ENCODE measurements around the gene PNPLA1.

DNA sequence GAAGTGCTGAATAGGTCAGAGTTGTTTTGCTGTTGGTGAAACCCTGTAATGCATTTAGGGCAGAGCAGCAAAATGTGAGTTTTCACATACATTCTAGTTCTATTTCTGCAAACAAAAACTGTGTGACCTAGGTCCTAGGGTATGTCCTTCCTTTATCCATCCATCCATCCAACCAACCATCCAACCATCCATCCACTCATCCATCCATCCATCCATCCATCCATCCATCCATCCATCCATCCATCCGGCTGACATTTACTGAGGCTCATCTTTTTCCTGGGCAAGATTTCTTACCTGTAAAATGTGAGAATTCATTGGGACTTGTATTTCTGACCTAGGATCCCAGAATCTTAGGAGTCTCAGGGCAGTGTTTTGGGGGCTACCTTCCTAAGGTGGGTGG, 14.5 kb downstream of the PNPLA1 start:
- no peak for TF ChIP-seq BHLHE40 (IDR thresholded peaks at IDR 0.05; ENCODE audit: borderline replicate concordance)
- TF ChIP-seq ZNF384 (IDR thresholded peaks at IDR 0.05), result no peak
- no peak for TF ChIP-seq FOXA1 (IDR thresholded peaks at IDR 0.05)
- no peak for TF ChIP-seq SUZ12 (IDR thresholded peaks at IDR 0.05)
- no peak for TF ChIP-seq HDGF (IDR thresholded peaks at IDR 0.05; ENCODE audit: borderline replicate concordance)
- no peak for TF ChIP-seq FOXK2 (IDR thresholded peaks at IDR 0.05)
- no peak for TF ChIP-seq NFRKB (IDR thresholded peaks at IDR 0.05)
- TF ChIP-seq CTBP1 (IDR thresholded peaks at IDR 0.05; ENCODE audit: borderline replicate concordance), result no peak
- TF ChIP-seq SP1 (IDR thresholded peaks at IDR 0.05), result no peak
- TF ChIP-seq ELF4 (IDR thresholded peaks at IDR 0.05), result no peak
- no peak for TF ChIP-seq TARDBP (IDR thresholded peaks at IDR 0.05)
- no peak for TF ChIP-seq ARNT (IDR thresholded peaks at IDR 0.05)
